ENCODE measurements around the gene OR2F1.

Gene OR2F1

DNA sequence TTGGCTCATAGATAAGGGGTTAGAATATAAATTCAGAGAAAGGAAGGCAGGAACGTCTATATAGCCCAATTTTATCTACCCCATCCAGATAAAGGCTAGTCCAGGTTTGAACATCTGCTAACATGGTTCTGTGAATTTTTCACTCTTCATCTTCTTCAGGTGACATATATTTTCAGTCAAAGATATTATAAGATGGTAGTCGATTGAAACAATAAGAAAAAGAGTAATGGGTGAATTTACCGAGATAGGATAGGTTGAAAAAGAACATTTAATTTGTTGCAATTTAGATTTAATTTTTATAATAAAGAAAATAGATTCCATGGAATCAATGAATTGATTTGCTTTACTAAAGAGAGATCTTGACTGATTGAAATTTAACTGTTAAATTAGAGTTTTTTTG is at the start of gene OR2F1:
Gene OR2F1 (plus strand): TSS at position 301 of the 400 bp plus-strand sequence. CDS start 5,127 bp downstream, outside the sequence.
- no peak for DNase-seq (ENCODE audit: low read depth)

- no peak for DNase-seq (ENCODE audit: low read depth)
These were observed 49.1 kb upstream of the OR2F1 start for GRCh38 chr7:143905509-143905908.

DNA sequence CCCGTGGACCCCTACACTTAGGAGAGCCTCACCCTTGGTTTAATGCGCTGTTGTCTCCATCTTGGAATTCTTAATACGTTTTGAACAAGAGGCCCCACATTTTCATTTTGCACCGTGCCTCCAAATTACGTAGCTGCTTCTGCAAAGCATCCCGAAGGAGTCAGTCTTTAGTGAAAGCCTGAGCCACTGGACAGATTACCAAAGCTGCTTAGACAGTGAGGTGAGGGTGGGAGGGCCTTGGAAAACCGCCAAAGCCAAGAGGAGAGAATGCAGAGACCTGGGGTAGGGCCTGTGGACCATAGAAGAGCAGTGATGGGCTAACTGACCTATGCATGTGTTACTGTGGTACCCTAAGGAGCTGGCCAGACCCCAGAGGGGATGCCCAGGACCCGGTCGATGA is 48.5 kb upstream of the OR2F1 start:
- no peak for DNase-seq (ENCODE audit: low read depth)

DNA sequence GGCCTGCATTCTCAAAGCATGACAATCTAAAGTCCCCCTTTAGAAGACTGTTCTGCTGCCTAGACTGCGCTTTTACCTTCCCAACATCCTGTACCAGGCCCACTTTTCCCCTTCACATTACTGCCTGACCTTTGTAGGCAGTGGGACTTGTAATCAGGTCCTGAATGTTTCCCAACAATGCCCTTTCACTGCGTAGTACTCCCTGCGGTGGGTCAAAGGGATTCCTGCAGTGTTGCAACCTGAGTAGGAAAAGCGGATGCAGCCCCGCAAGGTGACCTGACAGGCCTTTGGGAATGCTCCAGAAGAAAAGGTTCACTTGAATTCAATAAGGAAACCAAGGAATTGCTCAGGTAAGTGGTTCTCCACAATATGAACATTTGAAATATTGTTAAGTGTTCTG is 47.7 kb upstream of the OR2F1 start:
- no peak for DNase-seq (ENCODE audit: low read depth)

DNA sequence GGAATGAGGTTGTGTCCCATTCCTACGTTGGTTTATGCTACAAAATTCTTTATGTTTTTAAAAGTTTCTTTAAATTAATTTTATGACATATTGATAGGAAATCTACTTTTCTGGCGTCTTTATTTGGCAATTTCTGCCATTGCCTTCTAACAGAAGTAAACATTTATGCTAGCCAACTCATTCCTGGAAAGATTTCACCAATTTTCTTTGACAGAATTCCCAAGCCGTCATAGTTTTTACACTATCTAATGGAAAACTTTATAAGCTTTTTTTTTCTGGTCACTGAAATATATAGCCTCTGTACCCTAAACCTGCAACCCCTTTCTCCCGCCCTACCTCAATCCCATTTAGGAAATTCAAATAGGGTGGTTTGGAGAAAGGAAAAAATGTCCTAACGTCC is 46.5 kb upstream of the OR2F1 start:
- DNase-seq (ENCODE audit: low read depth): no peak

DNA sequence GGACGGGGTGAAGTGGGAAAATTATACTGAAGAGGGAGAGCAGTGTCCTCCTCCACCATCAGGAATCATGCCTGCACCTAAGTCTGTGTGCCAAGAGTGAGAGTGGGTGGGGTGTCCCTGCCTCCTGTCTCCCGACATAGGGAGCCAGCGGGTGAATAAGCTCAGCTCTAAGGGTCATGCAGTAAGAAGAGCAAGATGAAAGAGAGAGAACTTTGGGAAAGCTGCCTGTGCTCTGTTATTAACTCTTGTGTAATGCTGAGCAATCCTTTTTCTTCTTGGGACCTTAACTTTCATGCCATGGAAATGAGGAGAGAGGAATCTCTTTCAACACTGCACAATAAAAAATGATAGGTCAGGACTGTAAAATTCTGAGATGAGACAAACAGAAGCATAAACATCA is 44.8 kb upstream of the OR2F1 start:
- DNase-seq (ENCODE audit: low read depth): no peak

DNA sequence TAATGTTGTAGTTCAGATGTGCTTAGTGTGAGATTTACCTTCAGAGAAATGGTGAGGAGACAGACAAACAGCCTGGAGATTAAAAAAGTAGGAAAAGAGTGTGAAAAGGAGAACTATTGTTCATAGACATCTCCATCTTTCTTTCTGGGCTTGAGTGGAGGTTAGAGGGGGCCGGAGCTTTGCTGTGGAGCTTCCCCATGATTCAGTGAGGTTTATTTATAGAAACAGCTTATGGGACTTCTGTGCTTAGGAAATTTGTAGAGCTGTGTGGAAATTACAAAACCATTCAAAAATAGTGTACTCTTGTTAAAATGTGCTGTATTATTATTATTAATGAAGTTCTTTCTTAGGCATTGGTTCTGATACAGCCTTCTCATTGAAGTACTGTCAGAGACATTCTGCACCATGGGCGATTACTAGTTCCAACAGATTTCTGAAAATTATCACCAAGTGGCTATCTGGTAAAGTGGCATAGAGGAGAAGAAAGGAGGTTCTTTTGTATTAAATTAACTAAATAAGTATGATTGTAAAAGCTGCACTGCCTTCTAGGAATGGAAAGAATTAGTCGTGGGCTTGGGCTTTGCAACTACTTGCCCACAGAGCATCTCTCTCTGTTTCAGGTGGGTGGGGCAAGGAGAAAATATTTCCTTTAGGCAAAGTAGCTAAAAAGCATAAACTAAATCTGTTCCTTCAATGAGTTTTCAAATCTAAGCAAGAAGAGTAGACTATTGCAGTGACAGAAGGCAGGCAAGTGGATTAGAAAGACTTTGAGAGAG is 44.0 kb upstream of the OR2F1 start:
- no peak for DNase-seq (ENCODE audit: low read depth)

DNA sequence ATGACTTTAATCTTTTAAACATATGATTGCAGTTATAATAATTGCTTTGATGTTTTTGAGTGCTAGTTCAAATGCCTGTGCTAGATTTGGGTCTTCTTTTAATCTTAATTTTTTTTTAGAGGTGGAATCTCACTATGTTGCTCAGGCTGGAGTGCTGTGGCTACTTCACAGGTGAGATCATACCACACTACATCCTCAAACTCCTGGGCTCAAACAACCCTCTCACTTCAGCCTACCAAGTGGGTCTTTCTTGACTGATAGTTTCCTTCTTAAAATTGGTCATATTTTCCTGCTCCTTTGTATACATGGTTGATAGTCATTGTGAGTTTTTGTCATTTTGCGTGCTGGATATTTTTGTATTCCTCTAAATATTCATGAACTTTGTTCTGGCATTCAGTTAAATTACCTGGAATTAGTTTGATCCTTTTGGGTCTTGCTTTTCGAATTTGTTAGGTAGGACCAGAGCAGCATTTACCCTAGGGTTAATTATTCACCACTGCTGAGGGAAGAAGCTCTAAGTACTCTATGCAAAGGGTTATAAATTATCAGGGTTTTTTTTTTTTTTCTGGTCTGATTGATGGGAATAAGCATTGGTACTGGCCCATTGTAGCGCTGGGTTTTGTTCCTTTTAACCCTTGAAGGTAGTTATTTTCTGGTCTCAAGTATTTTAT is 40.6 kb upstream of the OR2F1 start:
- DNase-seq (ENCODE audit: low read depth): no peak

GRCh38 chr7:143914938-143915652 is 39.5 kb upstream of the OR2F1 start:
- DNase-seq (ENCODE audit: low read depth): no peak

- no peak for DNase-seq (ENCODE audit: low read depth)
These were observed 29.8 kb upstream of the OR2F1 start for GRCh38 chr7:143924851-143925250.

- DNase-seq (ENCODE audit: low read depth): no peak
These were observed 25.3 kb upstream of the OR2F1 start for GRCh38 chr7:143929224-143929920.

DNA sequence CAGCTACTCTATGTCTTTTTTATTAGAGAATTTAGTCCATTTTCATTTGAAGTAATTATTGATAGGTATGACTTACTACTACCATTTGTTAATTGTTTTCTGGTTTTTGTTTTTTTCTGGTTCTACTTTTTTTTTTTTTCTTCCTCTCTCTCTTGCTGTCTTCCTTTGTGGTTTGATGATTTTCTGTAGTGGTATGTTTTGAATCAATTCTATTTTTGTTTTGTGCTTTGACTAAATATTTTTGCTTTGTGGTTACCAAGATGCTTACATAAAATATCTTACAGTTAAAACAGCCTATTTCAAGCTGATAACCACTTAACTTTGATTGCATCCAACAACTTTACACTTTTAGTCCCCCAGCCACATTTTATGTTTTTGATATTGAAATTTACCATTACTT is 22.9 kb upstream of the OR2F1 start:
- DNase-seq (ENCODE audit: low read depth): no peak

GRCh38 chr7:143934526-143935325 is 19.9 kb upstream of the OR2F1 start, which contains the start of gene OR2F2:
TSS of gene OR2F2 (plus strand) at chr7:143935233. CDS start at chr7:143935233, 0 bp downstream.
- DNase-seq (ENCODE audit: low read depth): no peak

GRCh38 chr7:143936087-143937009 is 18.3 kb upstream of the OR2F1 start:
- no peak for DNase-seq (ENCODE audit: low read depth)

GRCh38 chr7:143938379-143939243 is 16.0 kb upstream of the OR2F1 start:
- no peak for DNase-seq (ENCODE audit: low read depth)

DNA sequence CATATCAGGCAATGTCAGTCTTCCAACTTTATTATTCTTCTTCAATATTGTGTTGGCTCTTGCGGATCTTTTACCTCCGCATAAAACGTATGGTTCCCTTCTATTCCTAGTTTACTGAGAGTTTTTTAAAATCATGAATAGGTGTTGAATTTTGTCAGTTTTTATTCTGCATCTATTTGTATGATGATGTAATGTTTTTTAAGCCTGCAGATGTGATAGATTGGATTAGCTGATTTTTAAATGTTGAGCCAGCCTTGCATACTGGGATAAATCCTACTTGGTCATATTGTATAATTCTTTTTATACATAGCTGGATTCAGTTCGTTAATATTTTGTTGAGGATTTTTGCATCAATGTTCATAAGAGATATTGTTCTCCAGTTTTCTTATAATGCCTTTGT is 9.2 kb upstream of the OR2F1 start:
- no peak for DNase-seq (ENCODE audit: low read depth)

DNA sequence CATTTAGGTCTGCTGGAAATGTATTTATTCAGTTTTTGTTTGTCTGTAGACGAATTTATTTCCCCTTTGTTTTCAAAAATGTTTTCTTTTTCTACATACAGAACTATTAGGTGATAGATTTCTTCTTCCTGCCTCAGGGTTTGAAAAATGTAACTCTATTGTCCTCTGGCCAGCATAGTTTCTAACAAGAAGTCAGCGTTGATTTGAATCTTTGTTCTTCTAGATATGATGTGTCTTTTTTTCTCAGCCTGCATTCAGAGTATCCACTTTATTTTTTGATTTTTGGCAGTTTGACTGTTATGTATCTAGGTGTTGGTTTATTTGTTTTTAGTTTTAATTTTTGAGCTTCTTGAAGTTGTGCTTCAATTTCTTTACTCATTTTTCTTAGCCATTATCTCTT is 7.5 kb upstream of the OR2F1 start:
- DNase-seq (ENCODE audit: low read depth): no peak

DNA sequence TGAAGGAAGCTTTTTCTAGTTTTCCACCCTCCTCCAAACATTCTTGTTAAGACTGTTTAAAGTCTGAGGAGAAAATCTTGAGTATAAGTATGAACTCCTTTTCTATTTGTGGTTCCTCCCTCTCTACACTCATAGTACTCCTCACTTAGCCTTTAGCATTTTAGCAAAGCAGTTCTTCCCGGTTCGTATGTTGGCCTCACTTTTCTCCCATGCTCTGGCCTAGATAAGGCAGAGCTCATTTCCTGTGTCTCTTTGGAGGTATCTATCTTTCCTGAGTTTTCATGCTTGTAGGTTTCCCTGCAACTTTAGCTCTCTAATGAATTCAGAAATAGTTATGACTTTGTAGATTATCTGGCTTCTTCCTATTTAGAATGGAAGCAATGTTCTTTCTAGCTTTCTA is 5.9 kb upstream of the OR2F1 start:
- no peak for DNase-seq (ENCODE audit: low read depth)

DNA sequence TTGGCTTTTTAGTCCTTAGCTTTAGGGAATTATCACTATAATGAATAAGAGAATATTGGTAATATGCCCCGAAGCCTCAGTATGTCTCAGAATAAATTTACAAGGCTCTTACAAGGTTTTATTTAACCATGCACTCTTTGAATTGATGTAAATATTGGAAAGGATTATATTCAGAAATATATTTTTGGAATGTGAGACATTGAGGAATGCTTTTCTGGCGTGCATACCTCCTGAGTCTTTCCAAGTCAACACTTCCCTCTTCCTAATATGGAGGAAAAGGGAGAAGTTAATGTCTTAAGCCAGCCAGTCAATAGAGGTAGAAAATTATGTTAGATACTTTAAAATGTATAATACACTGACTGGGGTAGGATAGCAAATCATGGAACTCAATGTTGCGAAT is 1.2 kb upstream of the OR2F1 start:
- DNase-seq (ENCODE audit: low read depth): no peak
